SHP77 (cell line): Measurements from ENCODE around the gene TMEM151B.

Source experiments
- DNase-seq, 2 experiments: peaks; one replicate each; lab custom pipeline; 2025; lab: John Stamatoyannopoulos, UW

Gene TMEM151B

GRCh38 chr6:44278774-44279697 lies 8.8 kb downstream of the TMEM151B start:
- no peak for DNase-seq

GRCh38 chr6:44284121-44284520 lies 13.9 kb downstream of the TMEM151B start:
- DNase-seq = no peak

- no peak for DNase-seq
Measured at GRCh38 chr6:44284867-44285266, 14.6 kb downstream of the TMEM151B start.

GRCh38 chr6:44285552-44286284 lies 15.5 kb downstream of the TMEM151B start:
- DNase-seq = no peak

GRCh38 chr6:44286285-44286565 lies 16.0 kb downstream of the TMEM151B start:
- DNase-seq = no peak

- no peak for DNase-seq
Measured at GRCh38 chr6:44286747-44287146, 16.5 kb downstream of the TMEM151B start.

- no peak for DNase-seq
Measured at GRCh38 chr6:44289726-44290260, 19.5 kb downstream of the TMEM151B start.

GRCh38 chr6:44291841-44292240 lies 21.6 kb downstream of the TMEM151B start:
- DNase-seq = no peak

- DNase-seq = no peak
Measured at GRCh38 chr6:44292661-44293365, 22.6 kb downstream of the TMEM151B start.

- DNase-seq = peak; percentile 10 to 41
Measured at GRCh38 chr6:44294832-44295791, 24.9 kb downstream of the TMEM151B start.

- DNase-seq = peak in 1 of 2 experiments; percentile 5
Measured at GRCh38 chr6:44297063-44298038, 27.1 kb downstream of the TMEM151B start.

- peak in 1 of 2 experiments; percentile 6 for DNase-seq
Measured at GRCh38 chr6:44298055-44298803, 28.0 kb downstream of the TMEM151B start.

GRCh38 chr6:44298864-44299263 lies 28.6 kb downstream of the TMEM151B start:
- no peak for DNase-seq

- no peak for DNase-seq
Measured at GRCh38 chr6:44300292-44300823, 30.1 kb downstream of the TMEM151B start.

- DNase-seq = no peak
Measured at GRCh38 chr6:44301106-44301505, 30.9 kb downstream of the TMEM151B start.

GRCh38 chr6:44301782-44302564 lies 31.7 kb downstream of the TMEM151B start:
- no peak for DNase-seq

- no peak for DNase-seq
Measured at GRCh38 chr6:44302856-44303255, 32.6 kb downstream of the TMEM151B start.

- no peak for DNase-seq
Measured at GRCh38 chr6:44303842-44304241, 33.6 kb downstream of the TMEM151B start.
